Mesenchymal stem cell (in vitro differentiated cells and primary cell): ENCODE data around the gene LAMA4.

Source experiments
- DNase-seq: peaks from one replicate; pipeline ENCODE4 v3.0.0-alpha.2; 2013
- H2AFZ ChIP-seq: one replicate; pipeline ENCODE4 v1.6.1; 2013; ENCODE audit warnings: low read depth, mild to moderate bottlenecking, control low read depth, inconsistent platforms, low read length, moderate library complexity
- H2AK5ac ChIP-seq: 2 replicates; pipeline ENCODE4 v1.6.1; 2013; ENCODE audit warnings: low read length, moderate library complexity, mild to moderate bottlenecking, inconsistent platforms; ENCODE audit not compliant: severe bottlenecking
- H2BK120ac ChIP-seq: one replicate; pipeline ENCODE4 v1.6.1; 2013; ENCODE audit warnings: low read depth, mild to moderate bottlenecking, inconsistent platforms, low read length, moderate library complexity
- H2BK12ac ChIP-seq, 2 experiments: one replicate each; pipeline ENCODE4 v1.6.1; 2013; ENCODE audit warnings: inconsistent platforms in 2 of 2, low read length in 2 of 2, mild to moderate bottlenecking in 2 of 2, moderate library complexity in 2 of 2, control low read depth in 1 of 2
- H2BK15ac ChIP-seq: one replicate; pipeline ENCODE4 v1.6.1; 2013; ENCODE audit warnings: mild to moderate bottlenecking, low read depth, inconsistent platforms; ENCODE audit not compliant: poor library complexity, severe bottlenecking
- H2BK5ac ChIP-seq: 2 replicates; pipeline ENCODE4 v1.6.1; 2013; ENCODE audit warnings: low read depth, mild to moderate bottlenecking, low read length, control low read depth, inconsistent platforms; ENCODE audit not compliant: poor library complexity, severe bottlenecking
- H3K14ac ChIP-seq, 2 experiments: one replicate each; pipeline ENCODE4 v1.6.1; 2013; ENCODE audit warnings: inconsistent platforms in 2 of 2, low read length in 2 of 2, control low read depth in 1 of 2, mild to moderate bottlenecking in 1 of 2, moderate library complexity in 1 of 2
- H3K18ac ChIP-seq, 2 experiments: one replicate each; pipeline ENCODE4 v1.6.1; 2013; ENCODE audit warnings: inconsistent platforms in 2 of 2, low read length in 2 of 2, control low read depth in 1 of 2, low read depth in 1 of 2, mild to moderate bottlenecking in 1 of 2
- H3K23ac ChIP-seq, 2 experiments: one replicate each; pipeline ENCODE4 v1.6.1; 2013; ENCODE audit warnings: inconsistent platforms in 2 of 2, low read length in 2 of 2, mild to moderate bottlenecking in 2 of 2, moderate library complexity in 2 of 2, control low read depth in 1 of 2
- H3K27ac ChIP-seq: 2 replicates; pipeline ENCODE4 v1.5.1; 2013; ENCODE audit warnings: mild to moderate bottlenecking, moderate library complexity, low read length, control low read depth, inconsistent platforms; ENCODE audit not compliant: poor library complexity, severe bottlenecking
- H3K27me3 ChIP-seq, 2 experiments: 2 replicates each; pipeline versions ENCODE4 v1.6.1 to v1.7.0; 2013; ENCODE audit warnings: low read length in 2 of 2, mild to moderate bottlenecking in 2 of 2, moderate library complexity in 2 of 2, control low read depth in 1 of 2, inconsistent platforms in 1 of 2; ENCODE audit not compliant: control insufficient read depth in 1 of 2, insufficient read depth in 1 of 2
- H3K36me3 ChIP-seq, 2 experiments: 2 replicates each; pipeline versions ENCODE4 v1.6.1 to v1.7.0; 2013; ENCODE audit warnings: low read length in 2 of 2, control low read depth in 1 of 2, inconsistent platforms in 1 of 2, low read depth in 1 of 2, mild to moderate bottlenecking in 1 of 2; ENCODE audit not compliant: insufficient read depth in 2 of 2, control insufficient read depth in 1 of 2
- H3K4ac ChIP-seq, 2 experiments: one replicate each; pipeline ENCODE4 v1.6.1; 2013; ENCODE audit warnings: inconsistent platforms in 2 of 2, low read length in 2 of 2, mild to moderate bottlenecking in 2 of 2, moderate library complexity in 2 of 2, control low read depth in 1 of 2, low read depth in 1 of 2
- H3K4me1 ChIP-seq: 2 replicates; pipeline ENCODE4 v1.6.1; 2013; ENCODE audit warnings: low read depth, low read length, control low read depth; ENCODE audit not compliant: control insufficient read depth, insufficient read depth
- H3K4me2 ChIP-seq: 2 replicates; pipeline ENCODE4 v1.6.1; 2013; ENCODE audit warnings: low read length, mild to moderate bottlenecking, inconsistent platforms; ENCODE audit not compliant: poor library complexity, severe bottlenecking
- H3K4me3 ChIP-seq, 2 experiments: 2 replicates each; pipeline versions ENCODE4 v1.5.1 to v1.7.0; 2013; ENCODE audit warnings: low read length in 2 of 2, mild to moderate bottlenecking in 2 of 2, control low read depth in 1 of 2, low read depth in 1 of 2; ENCODE audit not compliant: insufficient read depth in 1 of 2
- H3K79me1 ChIP-seq: replicated peaks from 2 replicates; pipeline ENCODE4 v1.6.1; 2013; ENCODE audit warnings: mild to moderate bottlenecking, control low read depth, low read length, inconsistent platforms; ENCODE audit not compliant: poor library complexity, severe bottlenecking
- H3K9ac ChIP-seq: 2 replicates; pipeline ENCODE4 v1.7.0; 2013; ENCODE audit warnings: mild to moderate bottlenecking, low read length, moderate library complexity
- H3K9me3 ChIP-seq: 2 replicates; pipeline ENCODE4 v1.7.0; 2013; ENCODE audit warnings: mild to moderate bottlenecking, low read length; ENCODE audit not compliant: control insufficient read depth
- H4K8ac ChIP-seq: one replicate; pipeline ENCODE4 v1.6.1; 2013; ENCODE audit warnings: inconsistent platforms, mild to moderate bottlenecking, low read length, moderate library complexity
- H4K91ac ChIP-seq: one replicate; pipeline ENCODE4 v1.6.1; 2013; ENCODE audit warnings: mild to moderate bottlenecking, low read length, inconsistent platforms
- WGBS: methylation state at CpG from one replicate; pipeline ENCODE4 v1.1.7; 2013; ENCODE audit warnings: mixed read lengths; 5-methylcytosine and 5-hydroxymethylcytosine counted together

Gene LAMA4

GRCh38 chr6:112245511-112246203 is 8.7 kb downstream of the LAMA4 start:
- Histone ChIP-seq H2BK12ac (no peak overlapping the region), H3K18ac (peak overlapping the region in 1 of 2 experiments; percentile 43), H2BK120ac (no peak overlapping the region), H2BK15ac (no peak overlapping the region), H3K27ac (no peak overlapping the region), H3K4me3 (peak overlapping the region in 1 of 2 experiments; percentile 48), H3K9ac (peak overlapping the region; percentile 96), H3K27me3 (no peaks in the 10 kb centered on the region), H4K91ac (no peak overlapping the region), H3K14ac (no peak overlapping the region), H3K4me1 (no peaks in the 10 kb centered on the region), H2BK5ac (no peak overlapping the region), H4K8ac (no peak overlapping the region), H3K4ac (no peak overlapping the region), H3K4me2 (no peak overlapping the region), H3K23ac (no peak overlapping the region), H3K36me3 (peaks cover 0 to 60% of the 10 kb centered on the region in 2 experiments), H3K79me1 (no peaks in the 10 kb centered on the region), H2AFZ (no peak overlapping the region), H2AK5ac (no peak overlapping the region), H3K9me3 (no peaks in the 10 kb centered on the region)
- peak; percentile 67 for DNase-seq
- WGBS: no CpG with 5 or more reads among the region's 5 CpGs

GRCh38 chr6:112243861-112244827 is 10.2 kb downstream of the LAMA4 start:
- peak overlapping the region in 1 of 2 experiments; percentile 41 for H3K18ac ChIP-seq
- H2AK5ac ChIP-seq: no peak overlapping the region
- H3K14ac ChIP-seq: no peak overlapping the region
- H3K23ac ChIP-seq: no peak overlapping the region
- peak overlapping the region in 1 of 2 experiments; percentile 48 for H3K4me3 ChIP-seq
- H4K8ac ChIP-seq: no peak overlapping the region
- no peak overlapping the region for H2BK12ac ChIP-seq
- H2BK5ac ChIP-seq: peak overlapping the region; percentile 31
- H2BK15ac ChIP-seq: no peak overlapping the region
- H2AFZ ChIP-seq: no peak overlapping the region
- no peak overlapping the region for H3K4ac ChIP-seq
- H3K4me2 ChIP-seq: no peak overlapping the region
- peaks cover 0 to 57% of the 10 kb centered on the region in 2 experiments for H3K36me3 ChIP-seq
- H3K9me3 ChIP-seq: no peaks in the 10 kb centered on the region
- H3K27me3 ChIP-seq: no peaks in the 10 kb centered on the region
- H3K4me1 ChIP-seq: no peaks in the 10 kb centered on the region
- no peaks in the 10 kb centered on the region for H3K79me1 ChIP-seq
- no peak for DNase-seq
- H3K27ac ChIP-seq: no peak overlapping the region
- no peak overlapping the region for H2BK120ac ChIP-seq
- H4K91ac ChIP-seq: no peak overlapping the region
- peak overlapping the region; percentile 96 for H3K9ac ChIP-seq
- 91% methylated on average over 11 of the region's 11 CpGs for WGBS

- H3K4me2 ChIP-seq: no peak overlapping the region
- H3K23ac ChIP-seq: no peak overlapping the region
- no peak overlapping the region for H2BK5ac ChIP-seq
- H2AK5ac ChIP-seq: no peak overlapping the region
- H3K4me1 ChIP-seq: no peaks in the 10 kb centered on the region
- no peak overlapping the region for H2AFZ ChIP-seq
- H3K79me1 ChIP-seq: no peaks in the 10 kb centered on the region
- no peak overlapping the region for H3K4ac ChIP-seq
- H3K9ac ChIP-seq: peak overlapping the region; percentile 52
- H3K27ac ChIP-seq: no peak overlapping the region
- H3K4me3 ChIP-seq: no peak overlapping the region
- no peak overlapping the region for H3K18ac ChIP-seq
- no peak overlapping the region for H2BK120ac ChIP-seq
- H2BK12ac ChIP-seq: no peak overlapping the region
- no peaks in the 10 kb centered on the region for H3K9me3 ChIP-seq
- no peaks in the 10 kb centered on the region for H3K27me3 ChIP-seq
- no peak overlapping the region for H3K14ac ChIP-seq
- peaks cover 0 to 49% of the 10 kb centered on the region in 2 experiments for H3K36me3 ChIP-seq
- H4K91ac ChIP-seq: no peak overlapping the region
- no peak for DNase-seq
- no peak overlapping the region for H4K8ac ChIP-seq
- no peak overlapping the region for H2BK15ac ChIP-seq
Observed at GRCh38 chr6:112241820-112242429, 12.4 kb downstream of the LAMA4 start.

- Histone ChIP-seq H2AK5ac (no peak overlapping the region), H2AFZ (no peak overlapping the region), H4K91ac (no peak overlapping the region), H3K18ac (peak overlapping the region in 1 of 2 experiments; percentile 21), H3K4ac (no peak overlapping the region), H3K14ac (no peak overlapping the region), H2BK12ac (no peak overlapping the region), H3K9ac (peak overlapping the region; percentile 65), H2BK5ac (no peak overlapping the region), H3K36me3 (peaks cover 0 to 35% of the 10 kb centered on the region in 2 experiments), H3K23ac (no peak overlapping the region), H4K8ac (no peak overlapping the region), H3K4me2 (no peak overlapping the region), H2BK120ac (no peak overlapping the region), H3K27me3 (no peaks in the 10 kb centered on the region), H2BK15ac (no peak overlapping the region), H3K4me3 (peak overlapping the region in 1 of 2 experiments; percentile 5), H3K4me1 (no peaks in the 10 kb centered on the region), H3K79me1 (no peaks in the 10 kb centered on the region), H3K27ac (no peak overlapping the region), H3K9me3 (no peaks in the 10 kb centered on the region)
- 94% methylated on average over 3 of the region's 3 CpGs for WGBS
- no peak for DNase-seq
Observed at GRCh38 chr6:112237595-112237994, 16.8 kb downstream of the LAMA4 start.
